ENCODE data around the gene POU6F1.

POU6F1 gene

GRCh38 chr12:51197736-51198567 is 19.9 kb downstream of the POU6F1 start:
- no peak for DNase-seq

- no peak for DNase-seq
Measured at GRCh38 chr12:51196547-51196946, 21.3 kb downstream of the POU6F1 start.

GRCh38 chr12:51195841-51196240 is 22.0 kb downstream of the POU6F1 start:
- no peak for DNase-seq

GRCh38 chr12:51192284-51192671 is 25.6 kb downstream of the POU6F1 start:
- DNase-seq = no peak

GRCh38 chr12:51191516-51192283 is 26.2 kb downstream of the POU6F1 start:
- DNase-seq = no peak

- no peak for DNase-seq
Measured at GRCh38 chr12:51190820-51191219, 27.0 kb downstream of the POU6F1 start.

GRCh38 chr12:51189790-51190355 is 28.0 kb downstream of the POU6F1 start:
- DNase-seq = no peak

- DNase-seq = no peak
Measured at GRCh38 chr12:51188359-51189051, 29.4 kb downstream of the POU6F1 start.

- DNase-seq = no peak
Measured at GRCh38 chr12:51187370-51187987, 30.4 kb downstream of the POU6F1 start.

GRCh38 chr12:51186465-51187085 is 31.3 kb downstream of the POU6F1 start:
- DNase-seq = no peak

- DNase-seq = no peak
Measured at GRCh38 chr12:51185171-51185717, 32.6 kb downstream of the POU6F1 start.

- no peak for DNase-seq
Measured at GRCh38 chr12:51183816-51184215, 34.0 kb downstream of the POU6F1 start.

GRCh38 chr12:51183349-51183748 is 34.5 kb downstream of the POU6F1 start:
- no peak for DNase-seq

GRCh38 chr12:51181558-51181957 is 36.3 kb downstream of the POU6F1 start:
- DNase-seq = no peak

- no peak for DNase-seq
Measured at GRCh38 chr12:51177897-51178296, 40.0 kb downstream of the POU6F1 start.

GRCh38 chr12:51174501-51174900 is 43.4 kb downstream of the POU6F1 start:
- no peak for DNase-seq

GRCh38 chr12:51172515-51173431 is 45.1 kb downstream of the POU6F1 start, which contains the start of gene TFCP2:
Gene TFCP2 (minus strand): TSS chr12:51173135. CDS start chr12:51172422, 713 bp downstream.
- DNase-seq = peak; percentile 81 to 84

- no peak for DNase-seq
Measured at GRCh38 chr12:51171884-51172514, 45.9 kb downstream of the POU6F1 start.

- DNase-seq = no peak
Measured at GRCh38 chr12:51163795-51164194, 54.1 kb downstream of the POU6F1 start.

GRCh38 chr12:51162217-51162616 is 55.6 kb downstream of the POU6F1 start:
- DNase-seq = no peak
